ENCODE measurements around the gene CD79B. TPM values are rescaled to one million over a fixed set of nuclear protein-coding genes. Genes with fewer than 3 reads are reported as not detected.

Gene CD79B
- total and polyA plus RNA-seq, 2 of the 8 experiments (the other 6 are each of a cell fraction or from before 2014, with no cell fraction given): 1.5 to 3.9 TPM

GRCh38 chr17:63947711-63948330 is 15.7 kb upstream of the CD79B start:
- H3K27ac ChIP-seq (ENCODE audit: low read depth, low read length): no peak overlapping the region

More at GRCh38 chr17:63947711-63948330, 15.7 kb upstream of the CD79B start:
- Histone ChIP-seq H3K79me2 (ENCODE audit: control insufficient read depth in 1 of 2, insufficient read depth in 2 of 2, low read length in 2 of 2) (no peaks in the 10 kb centered on the region), H2BK120ac (replicated peaks; ENCODE audit: low read depth, low read length) (no peak overlapping the region), H2BK15ac (ENCODE audit: low read length) (no peak overlapping the region), H3K18ac (ENCODE audit: extremely low read depth, low read length) (no peak overlapping the region), H3K36me3 (ENCODE audit: control insufficient read depth in 2 of 4, insufficient read depth in 4 of 4, low read length in 3 of 4) (peaks cover 0 to under 1% (median 0%) of the 10 kb centered on the region in 4 experiments; a peak in 1 of 8 replicates), H3K56ac (replicated peaks; ENCODE audit: insufficient read length, low read depth, low read length) (no peak overlapping the region), H3K4me1 (replicated peaks in 1 of 4; ENCODE audit: control insufficient read depth in 3 of 4, insufficient read depth in 4 of 4, low read length in 3 of 4) (peaks cover 0 to 8% (median 1%) of the 10 kb centered on the region in 4 experiments; a peak in 3 of 7 replicates), H2BK20ac (ENCODE audit: low read length) (no peak overlapping the region), H2BK12ac (ENCODE audit: low read depth, low read length) (no peak overlapping the region), H3K4ac (replicated peaks; ENCODE audit: insufficient read length, low read depth, low read length) (no peak overlapping the region), H3K23me2 (ENCODE audit: low read depth, low read length) (no peaks in the 10 kb centered on the region), H3K9ac (replicated peaks in 1 of 4; ENCODE audit: extremely low read depth in 1 of 4, low read depth in 3 of 4, low read length in 3 of 4) (no peak overlapping the region), H2BK5ac (ENCODE audit: low read depth, low read length) (no peak overlapping the region), H3K4me3 (ENCODE audit: extremely low read depth in 1 of 4, insufficient read depth in 2 of 4, low read depth in 3 of 4, low read length in 4 of 4) (no peak overlapping the region), H3K9me3 (ENCODE audit: insufficient read depth in 2 of 2, low read depth in 1 of 2, low read length in 1 of 2) (no peaks in the 10 kb centered on the region), H3K79me1 (ENCODE audit: low read depth, low read length) (no peaks in the 10 kb centered on the region), H3K4me2 (ENCODE audit: insufficient read depth in 1 of 2, low read depth in 2 of 2, low read length in 2 of 2) (no peak overlapping the region), H3K23ac (ENCODE audit: insufficient read length) (no peak overlapping the region), H3K14ac (ENCODE audit: insufficient read length) (no peak overlapping the region), H4K5ac (ENCODE audit: insufficient read length, low read depth, low read length) (no peak overlapping the region), H2AFZ (ENCODE audit: low read length) (no peak overlapping the region), H4K91ac (replicated peaks; ENCODE audit: insufficient read length, low read length) (no peak overlapping the region), H4K8ac (ENCODE audit: extremely low read depth, insufficient read depth, low read length) (no peak overlapping the region), H2AK5ac (ENCODE audit: low read depth, low read length) (no peak overlapping the region), H4K20me1 (replicated peaks in 1 of 2; ENCODE audit: control insufficient read depth in 1 of 2, insufficient read depth in 2 of 2, low read length in 2 of 2) (no peaks in the 10 kb centered on the region), H3K27me3 (replicated peaks in 1 of 4; ENCODE audit: control insufficient read depth in 3 of 4, extremely low read depth in 1 of 4, insufficient read depth in 3 of 4, low read length in 3 of 4) (no peaks in the 10 kb centered on the region)
- 95% methylated on average over 14 of the region's 18 CpGs; no CpG with 5 or more reads in 1 of the 2 experiments for WGBS, 2 experiments (ENCODE audit: extremely low coverage in 1 of 2, insufficient coverage in 1 of 2, insufficient read length in 1 of 2, insufficient replicate concordance in 2 of 2, low coverage in 1 of 2, low lambda C conversion rate in 2 of 2, missing lambda C conversion rate in 1 of 2)
- TF ChIP-seq RFX5 (IDR thresholded peaks at IDR 0.05; ENCODE audit: borderline replicate concordance, low read depth, low read length) (no peak), KDM1A (IDR thresholded peaks at IDR 0.05; ENCODE audit: borderline replicate concordance, low read length) (no peak), USF2 (IDR thresholded peaks at IDR 0.05; ENCODE audit: low read length) (no peak), PHF8 (conservative IDR thresholded peaks at IDR 0.05; ENCODE audit: low read depth, low read length) (no peak), KDM4A (IDR thresholded peaks at IDR 0.05; ENCODE audit: low read depth, low read length, severe bottlenecking) (no peak), BACH1 (IDR thresholded peaks at IDR 0.05; ENCODE audit: low read length) (no peak), CREB1 (IDR thresholded peaks at IDR 0.05) (no peak), E2F6 (IDR thresholded peaks at IDR 0.05) (no peak)
- DNase-seq (ENCODE audit: low read depth in 1 of 2, low spot score in 2 of 2) (no peak), FAIRE-seq (no peak)
- CTCF ChIA-PET (ENCODE audit: partially characterized antibody): interaction anchor here (1.3 to 3.8 kb wide), 17 partner anchors 9 to 60 kb away, joined by 5 to 135 read pairs (median 20); partner anchors contain the start of genes CD79B, CSHL1 and GH1
- POLR2A ChIA-PET (ENCODE audit: partially characterized antibody): interaction anchor here (0.9 to 2.0 kb wide), 3 partner anchors 8 to 18 kb away, joined by 3 to 9 read pairs (median 3); no protein-coding TSS in a partner anchor
